IPS-18c (cell line): ENCODE results near the gene KRT80.

Experiments used
- H3K4me3 ChIP-seq: 2 replicates; pipeline ENCODE4 v1.7.0; 2013; ENCODE audit warnings: low read depth, mild to moderate bottlenecking, low read length, moderate library complexity; ENCODE audit not compliant: insufficient read depth
- H3K9me3 ChIP-seq: one replicate; pipeline ENCODE4 v1.6.1; 2013; ENCODE audit warnings: mild to moderate bottlenecking, low read length, moderate library complexity; ENCODE audit not compliant: control insufficient read depth, insufficient read depth

KRT80 gene

GRCh38 chr12:52190860-52191729 lies 719 bp downstream of the KRT80 start:
- no peak overlapping the region for H3K4me3 ChIP-seq
- no peaks in the 10 kb centered on the region for H3K9me3 ChIP-seq

- Histone ChIP-seq H3K4me3 (no peak overlapping the region), H3K9me3 (no peaks in the 10 kb centered on the region)
These were observed 2.2 kb downstream of the KRT80 start for GRCh38 chr12:52189376-52190174.

GRCh38 chr12:52188658-52189057 lies 3.2 kb downstream of the KRT80 start:
- no peak overlapping the region for H3K4me3 ChIP-seq
- no peaks in the 10 kb centered on the region for H3K9me3 ChIP-seq

GRCh38 chr12:52187640-52188039 lies 4.2 kb downstream of the KRT80 start:
- Histone ChIP-seq H3K4me3 (no peak overlapping the region), H3K9me3 (no peaks in the 10 kb centered on the region)

GRCh38 chr12:52187206-52187605 lies 4.6 kb downstream of the KRT80 start:
- H3K4me3 ChIP-seq: no peak overlapping the region
- no peaks in the 10 kb centered on the region for H3K9me3 ChIP-seq

GRCh38 chr12:52186118-52186840 lies 5.5 kb downstream of the KRT80 start:
- no peaks in the 10 kb centered on the region for H3K9me3 ChIP-seq
- H3K4me3 ChIP-seq: no peak overlapping the region

- Histone ChIP-seq H3K4me3 (no peak overlapping the region), H3K9me3 (no peaks in the 10 kb centered on the region)
These were observed 6.3 kb downstream of the KRT80 start for GRCh38 chr12:52185400-52185967.

GRCh38 chr12:52184813-52185212 lies 7.0 kb downstream of the KRT80 start:
- H3K4me3 ChIP-seq: no peak overlapping the region
- no peaks in the 10 kb centered on the region for H3K9me3 ChIP-seq

- no peaks in the 10 kb centered on the region for H3K9me3 ChIP-seq
- H3K4me3 ChIP-seq: no peak overlapping the region
These were observed 7.8 kb downstream of the KRT80 start for GRCh38 chr12:52183971-52184370.

GRCh38 chr12:52183544-52183910 lies 8.3 kb downstream of the KRT80 start:
- no peaks in the 10 kb centered on the region for H3K9me3 ChIP-seq
- no peak overlapping the region for H3K4me3 ChIP-seq

- no peaks in the 10 kb centered on the region for H3K9me3 ChIP-seq
- no peak overlapping the region for H3K4me3 ChIP-seq
These were observed 8.8 kb downstream of the KRT80 start for GRCh38 chr12:52182898-52183543.

- Histone ChIP-seq H3K9me3 (no peaks in the 10 kb centered on the region), H3K4me3 (no peak overlapping the region)
These were observed 9.4 kb downstream of the KRT80 start for GRCh38 chr12:52182384-52182783.

- H3K4me3 ChIP-seq: no peak overlapping the region
- H3K9me3 ChIP-seq: no peaks in the 10 kb centered on the region
These were observed 10.1 kb downstream of the KRT80 start for GRCh38 chr12:52181746-52182145.

GRCh38 chr12:52180971-52181628 lies 10.7 kb downstream of the KRT80 start:
- no peak overlapping the region for H3K4me3 ChIP-seq
- no peaks in the 10 kb centered on the region for H3K9me3 ChIP-seq

- H3K9me3 ChIP-seq: no peaks in the 10 kb centered on the region
- H3K4me3 ChIP-seq: no peak overlapping the region
These were observed 12.3 kb downstream of the KRT80 start for GRCh38 chr12:52179396-52179973.

- Histone ChIP-seq H3K4me3 (no peak overlapping the region), H3K9me3 (no peaks in the 10 kb centered on the region)
These were observed 12.8 kb downstream of the KRT80 start for GRCh38 chr12:52178984-52179383.
